Esophagus muscularis mucosa (tissue), 4 donors: ENCODE measurements around the gene PRXL2B. TPM values are rescaled to one million over a fixed set of nuclear protein-coding genes. Genes with fewer than 3 reads are reported as not detected.

ENCODE experiments used
- DNase-seq: peaks from one replicate; pipeline ENCODE4 v3.0.0-alpha.2; 2017; ENCODE audit errors: extremely low spot score
- H3K27ac ChIP-seq, 4 donors: fragments of 200-600 bp; sonication (generic); replicated peaks in 1 of 4; 1 replicate in 3 of 4; 2 replicates in 1 of 4; pipeline ENCODE4 v1.5.1; 2016 to 2019; ENCODE audit warnings: mild to moderate bottlenecking in 1 of 4
- H3K27me3 ChIP-seq, 4 donors: fragments of 200-600 bp; sonication (generic); one replicate each; pipeline versions ENCODE4 v1.5.1 to v1.6.0; 2016 to 2019
- H3K36me3 ChIP-seq, 4 donors: fragments of 200-600 bp; sonication (generic); one replicate each; pipeline ENCODE4 v1.5.1; 2016 to 2019
- H3K4me1 ChIP-seq, 4 donors: fragments of 200-600 bp; sonication (generic); one replicate each; pipeline ENCODE4 v1.5.1; 2016 to 2019
- H3K4me3 ChIP-seq, 4 donors: fragments of 200-600 bp; sonication (generic); 1 replicate in 2 of 4; 2 replicates in 2 of 4; pipeline ENCODE4 v1.5.1; 2016 to 2019; ENCODE audit warnings: mild to moderate bottlenecking in 4 of 4, moderate library complexity in 1 of 4
- H3K9me3 ChIP-seq, 4 donors: fragments of 200-600 bp; sonication (generic); 1 replicate in 3 of 4; 2 replicates in 1 of 4; pipeline ENCODE4 v1.5.1; 2016 to 2019
- EP300 ChIP-seq: sonication (generic); formaldehyde crosslinking; IDR thresholded peaks from one replicate; pipeline ENCODE4 v1.6.1; 2017; ENCODE audit warnings: antibody characterized with exemption
- POLR2A ChIP-seq: fragments of 450-650 bp; IDR thresholded peaks from one replicate; pipeline ENCODE4 v1.6.1; 2017; ENCODE audit warnings: antibody characterized with exemption, moderate library complexity, mild to moderate bottlenecking, low read depth
- POLR2AphosphoS5 ChIP-seq, 2 donors: sonication (generic); formaldehyde crosslinking; IDR thresholded peaks; one replicate each; pipeline ENCODE4 v1.6.1; 2017; ENCODE audit warnings: antibody characterized with exemption in 2 of 2
- WGBS: methylation state at CpG from one replicate; pipeline ENCODE4 v1.1.5; 2018; 5-methylcytosine and 5-hydroxymethylcytosine counted together
- intact Hi-C: fragments of 100-400 bp; cut with DNase I; formaldehyde crosslinking; loops from one replicate; pipeline ENCODE4 v1.15.1; 2023
- total RNA-seq, 4 donors: library from RNA; depleted of rRNA; stranded (reverse); fragments of >200 nt; gene quantifications; one replicate each; pipeline versions ENCODE4 v1.1.0 to v1.2.1, GENCODE V29; 2016
- TF ChIP-seq, protein P1 (sequence below), 3 experiments: fragments of 200-600 bp in 2 of 3; fragments of 450-650 bp in 1 of 3; sonication (generic) in 2 of 3; IDR thresholded peaks; one replicate each; pipeline ENCODE4 v1.5.1; 2017 to 2019; ENCODE audit warnings: antibody characterized with exemption in 3 of 3, mild to moderate bottlenecking in 2 of 3, moderate library complexity in 1 of 3

The PRXL2B gene
- total RNA-seq, 4 donors from 2014 or later = 7.9 to 18.8 (median 14.8) TPM

DNA sequence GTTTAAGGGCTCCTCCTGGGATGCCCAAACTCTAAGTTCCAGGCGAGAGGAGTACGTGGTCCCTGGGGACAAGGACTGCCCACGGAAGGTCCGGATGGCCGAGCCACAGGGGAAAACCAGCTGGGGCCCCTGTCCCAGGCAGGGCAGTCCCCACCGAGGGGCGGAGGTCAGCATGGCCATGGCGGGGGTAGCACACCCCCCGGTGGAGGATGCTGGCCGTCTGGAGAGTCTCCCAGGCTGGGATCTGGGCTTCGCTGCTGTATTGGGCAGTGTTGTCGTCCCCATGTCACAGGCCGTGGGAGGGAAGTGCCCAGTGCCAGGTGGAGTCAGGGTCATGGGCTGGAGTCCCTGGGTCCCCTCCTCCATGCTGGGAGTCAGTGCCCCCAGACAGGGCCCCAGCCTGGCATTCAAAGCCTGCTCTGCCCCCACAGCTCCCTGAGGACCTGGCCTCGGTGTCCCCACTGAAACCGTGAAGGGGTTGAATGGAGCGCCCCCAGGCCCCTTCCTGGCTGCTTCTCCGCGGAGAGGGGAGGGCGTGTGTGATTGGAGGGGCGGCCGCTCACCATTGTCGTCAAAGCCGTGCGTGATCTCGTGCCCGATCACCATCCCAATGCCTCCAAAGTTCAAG is 6.8 kb downstream of the PRXL2B start:
- peaks cover 8 to 22% (median 14%) of the 10 kb centered on the region in 4 donors for H3K4me1 ChIP-seq
- H3K27ac ChIP-seq = no peak overlapping the region
- peaks cover 0 to 5% (median 2%) of the 10 kb centered on the region in 4 donors for H3K9me3 ChIP-seq
- no peak for TF ChIP-seq EP300
- no peak for TF ChIP-seq POLR2AphosphoS5 (IDR thresholded peaks at IDR 0.05)
- TF ChIP-seq, protein P1, sequence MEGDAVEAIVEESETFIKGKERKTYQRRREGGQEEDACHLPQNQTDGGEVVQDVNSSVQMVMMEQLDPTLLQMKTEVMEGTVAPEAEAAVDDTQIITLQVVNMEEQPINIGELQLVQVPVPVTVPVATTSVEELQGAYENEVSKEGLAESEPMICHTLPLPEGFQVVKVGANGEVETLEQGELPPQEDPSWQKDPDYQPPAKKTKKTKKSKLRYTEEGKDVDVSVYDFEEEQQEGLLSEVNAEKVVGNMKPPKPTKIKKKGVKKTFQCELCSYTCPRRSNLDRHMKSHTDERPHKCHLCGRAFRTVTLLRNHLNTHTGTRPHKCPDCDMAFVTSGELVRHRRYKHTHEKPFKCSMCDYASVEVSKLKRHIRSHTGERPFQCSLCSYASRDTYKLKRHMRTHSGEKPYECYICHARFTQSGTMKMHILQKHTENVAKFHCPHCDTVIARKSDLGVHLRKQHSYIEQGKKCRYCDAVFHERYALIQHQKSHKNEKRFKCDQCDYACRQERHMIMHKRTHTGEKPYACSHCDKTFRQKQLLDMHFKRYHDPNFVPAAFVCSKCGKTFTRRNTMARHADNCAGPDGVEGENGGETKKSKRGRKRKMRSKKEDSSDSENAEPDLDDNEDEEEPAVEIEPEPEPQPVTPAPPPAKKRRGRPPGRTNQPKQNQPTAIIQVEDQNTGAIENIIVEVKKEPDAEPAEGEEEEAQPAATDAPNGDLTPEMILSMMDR (IDR thresholded peaks at IDR 0.05) = no peak
- TF ChIP-seq POLR2A = no peak
- peaks cover 0 to 17% (median 10%) of the 10 kb centered on the region in 4 donors for H3K36me3 ChIP-seq
- WGBS = 68% methylated on average over 19 of the region's 26 CpGs
- no peak for DNase-seq
- H3K4me3 ChIP-seq = peak overlapping the region in 2 of 4 donors; percentile 27 to 49
- peaks cover 0 to 53% (median 3%) of the 10 kb centered on the region in 4 donors for H3K27me3 ChIP-seq
- intact Hi-C loops = no loop called here

DNA sequence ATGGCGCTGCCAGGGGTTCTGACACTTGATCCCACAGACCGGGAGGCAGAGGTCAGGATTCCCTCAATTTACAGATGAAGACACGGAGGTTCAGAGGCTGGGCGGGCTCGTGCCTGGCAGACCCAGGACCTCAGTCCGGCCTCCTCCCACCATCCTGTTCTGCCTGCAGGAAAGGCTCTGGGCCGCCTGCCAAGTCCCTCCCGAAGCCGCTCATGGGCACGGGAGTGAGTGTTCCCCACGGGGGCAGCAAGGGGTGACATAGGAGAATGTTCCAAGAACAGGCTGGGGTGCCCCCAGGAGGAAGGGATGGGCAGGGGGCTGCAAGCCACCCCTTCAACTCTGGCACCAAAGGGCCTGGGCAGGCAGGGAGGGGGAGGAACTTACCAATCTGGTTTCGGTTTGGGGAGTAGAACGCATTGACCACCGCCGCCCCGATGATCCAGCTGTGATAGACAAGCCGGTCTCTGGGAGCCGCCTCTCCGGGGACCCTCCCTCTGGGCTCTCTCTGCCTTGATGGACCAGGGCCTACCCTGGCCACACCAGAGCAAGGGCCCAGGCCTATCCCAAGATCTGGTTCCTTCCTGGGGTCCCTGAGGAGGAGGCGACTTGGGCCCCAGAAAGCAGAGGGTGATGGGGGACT is 7.5 kb downstream of the PRXL2B start:
- H3K4me3 ChIP-seq = peak overlapping the region; percentile 27 to 49 (median 36)
- H3K27ac ChIP-seq = no peak overlapping the region
- H3K9me3 ChIP-seq = peaks cover 0 to 13% (median 6%) of the 10 kb centered on the region in 4 donors
- TF ChIP-seq POLR2AphosphoS5 (IDR thresholded peaks at IDR 0.05) = no peak
- no peak for TF ChIP-seq EP300
- no peak for TF ChIP-seq POLR2A
- TF ChIP-seq, protein P1 (IDR thresholded peaks at IDR 0.05) = no peak
- peaks cover 0 to 10% (median 6%) of the 10 kb centered on the region in 4 donors for H3K36me3 ChIP-seq
- 60% methylated on average over 7 of the region's 20 CpGs for WGBS
- H3K4me1 ChIP-seq = peaks cover 8 to 16% (median 12%) of the 10 kb centered on the region in 4 donors
- intact Hi-C loops = no loop called here
- H3K27me3 ChIP-seq = peaks cover 0 to 53% (median 3%) of the 10 kb centered on the region in 4 donors
- no peak for DNase-seq

DNA sequence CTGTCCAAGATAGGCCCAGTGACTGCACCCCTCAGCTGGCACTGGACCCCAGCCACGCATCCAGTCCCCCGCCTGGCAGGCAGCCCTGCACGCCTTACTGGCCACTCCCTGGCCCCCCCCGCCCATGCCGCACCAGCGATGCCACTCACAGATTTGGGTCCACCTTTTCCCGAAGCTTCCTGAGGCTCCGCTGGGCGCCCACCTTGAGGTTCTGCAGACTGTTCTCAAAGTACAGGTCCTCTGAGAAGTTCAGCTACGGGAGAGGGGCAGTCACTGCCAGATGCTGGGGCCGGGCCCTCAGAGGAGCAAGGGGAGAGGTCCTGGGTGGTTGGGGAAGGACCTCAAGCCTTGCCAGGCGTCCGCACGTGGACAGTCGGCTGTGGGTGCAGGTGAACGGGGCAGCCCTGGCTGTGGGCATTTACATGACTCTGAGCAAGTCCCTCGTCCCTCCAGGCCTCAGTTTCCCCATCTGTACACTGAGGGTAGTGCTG is 8.1 kb downstream of the PRXL2B start:
- Histone ChIP-seq H3K4me1 (peaks cover 8 to 16% (median 12%) of the 10 kb centered on the region in 4 donors), H3K4me3 (no peak overlapping the region), H3K9me3 (peaks cover 0 to 14% (median 6%) of the 10 kb centered on the region in 4 donors), H3K27ac (no peak overlapping the region), H3K27me3 (peaks cover 0 to 53% (median 3%) of the 10 kb centered on the region in 4 donors), H3K36me3 (peaks cover 0 to 4% (median 1%) of the 10 kb centered on the region in 4 donors)
- 96% methylated on average over 4 of the region's 17 CpGs for WGBS
- intact Hi-C loops = no loop called here
- TF ChIP-seq, protein P1 (IDR thresholded peaks at IDR 0.05) = no peak
- TF ChIP-seq POLR2AphosphoS5 (IDR thresholded peaks at IDR 0.05) = no peak
- no peak for TF ChIP-seq EP300
- TF ChIP-seq POLR2A = no peak
- DNase-seq = no peak

DNA sequence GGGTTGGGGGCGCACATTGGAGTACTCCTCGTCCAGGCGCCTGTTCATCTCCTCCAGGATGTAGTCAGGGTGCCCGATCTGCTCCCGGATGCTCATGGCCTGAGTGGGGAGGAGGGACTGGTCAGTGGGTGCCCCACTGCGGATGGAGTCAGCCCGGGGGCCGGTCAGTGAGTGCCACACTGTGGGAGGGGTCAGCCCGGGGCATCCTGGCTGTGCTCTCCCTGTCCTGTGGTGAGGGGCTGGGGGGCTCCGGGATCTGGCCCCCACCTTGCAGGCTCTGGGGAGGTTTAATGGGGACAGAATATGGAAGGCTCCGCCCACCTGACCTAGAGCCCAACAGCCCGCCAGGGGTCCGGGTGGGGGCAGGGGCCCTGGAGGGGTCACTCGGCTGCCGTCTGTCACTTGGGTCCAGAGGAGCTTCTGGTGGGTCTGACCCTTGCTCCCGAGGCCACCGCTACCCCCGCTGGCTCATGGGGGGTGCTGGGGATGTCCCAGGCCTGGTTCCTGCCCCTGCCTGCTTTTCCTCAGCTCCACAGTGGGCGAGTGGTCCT is 8.8 kb downstream of the PRXL2B start:
- no peaks in the 10 kb centered on the region for H3K36me3 ChIP-seq
- H3K4me1 ChIP-seq = peaks cover 8 to 16% (median 12%) of the 10 kb centered on the region in 4 donors
- no peak for DNase-seq
- no peak overlapping the region for H3K27ac ChIP-seq
- TF ChIP-seq POLR2A = no peak
- TF ChIP-seq EP300 = no peak
- TF ChIP-seq, protein P1 (IDR thresholded peaks at IDR 0.05) = no peak
- TF ChIP-seq POLR2AphosphoS5 (IDR thresholded peaks at IDR 0.05) = no peak
- H3K27me3 ChIP-seq = peaks cover 0 to 53% (median 3%) of the 10 kb centered on the region in 4 donors
- WGBS = 65% methylated on average over 6 of the region's 19 CpGs
- no peak overlapping the region for H3K4me3 ChIP-seq
- intact Hi-C loops = no loop called here
- peaks cover 0 to 14% (median 6%) of the 10 kb centered on the region in 4 donors for H3K9me3 ChIP-seq
